ENCODE measurements around the gene CAPN8. TPM values are rescaled to one million over a fixed set of nuclear protein-coding genes. Genes with fewer than 3 reads are reported as not detected.

Gene CAPN8
- total RNA-seq, 1 experiment from 2014 or later = 0.54 TPM

GRCh38 chr1:223540485-223541106, 124.9 kb downstream of the CAPN8 start:
- H3K9me3 ChIP-seq (ENCODE audit: control insufficient read depth in 1 of 2, insufficient read depth in 1 of 2, low read depth in 1 of 2, low read length in 2 of 2) = no peaks in the 10 kb centered on the region
- no peak for DNase-seq (ENCODE audit: low read depth, low spot score)
- intact Hi-C loops (cut with micrococcal nuclease) = no loop called here
- no peak overlapping the region for H2AFZ ChIP-seq (ENCODE audit: low read depth, low read length, poor library complexity, severe bottlenecking)
- no peaks in the 10 kb centered on the region for H3K79me2 ChIP-seq (ENCODE audit: insufficient read depth, low read length)
- no peak overlapping the region for H3K4me3 ChIP-seq (replicated peaks in 1 of 2; ENCODE audit: low read depth in 1 of 2, low read length in 2 of 2)
- no peak overlapping the region for H3K9ac ChIP-seq (ENCODE audit: low read length)
- no peak for TF ChIP-seq CEBPB (IDR thresholded peaks at IDR 0.05; ENCODE audit: low read depth)
- TF ChIP-seq SRF (IDR thresholded peaks at IDR 0.05; ENCODE audit: low read depth) = no peak
- TF ChIP-seq TCF7L2 (IDR thresholded peaks at IDR 0.05; ENCODE audit: borderline replicate concordance, extremely low read depth, insufficient read depth, insufficient read length) = no peak
- TF ChIP-seq CBX3 (IDR thresholded peaks at IDR 0.05; ENCODE audit: low read depth) = no peak
- no peak for TF ChIP-seq RAD21 (IDR thresholded peaks at IDR 0.05; ENCODE audit: low read depth)
- no peak for TF ChIP-seq EZH2phosphoT487 (IDR thresholded peaks at IDR 0.05; ENCODE audit: borderline replicate concordance)
- H3K27me3 ChIP-seq (ENCODE audit: insufficient read depth, low read length) = peaks cover 12% of the 10 kb centered on the region; the same call in 1 of the 2 replicates
- ChIA-PET RAD21 (ENCODE audit: low non-redundant PET in 1 of 2, low total read pairs in 2 of 2, uncharacterized antibody in 2 of 2, unreplicated experiment in 2 of 2) (no interaction called here), POLR2A (no interaction called here), CTCF (interaction anchor here (1.1 to 1.6 kb wide), 2 partner anchors 8 to 16 kb away, joined by 4 read pairs; no protein-coding TSS in a partner anchor)
- no TSS peak for BruUV-seq (replicated peaks)
- H3K27ac ChIP-seq (ENCODE audit: low read depth, low read length) = no peak overlapping the region
- H3K36me3 ChIP-seq (ENCODE audit: control insufficient read depth in 1 of 2, insufficient read depth in 2 of 2, low read length in 2 of 2) = no peaks in the 10 kb centered on the region
- no peak for ATAC-seq
- H3K4me1 ChIP-seq (ENCODE audit: control insufficient read depth in 1 of 2, insufficient read depth in 2 of 2, low read length in 2 of 2) = no peaks in the 10 kb centered on the region
- no peaks in the 10 kb centered on the region for H4K20me1 ChIP-seq (ENCODE audit: insufficient read depth)
- H3K9me2 ChIP-seq (ENCODE audit: insufficient read depth) = no peaks in the 10 kb centered on the region
- H3K4me2 ChIP-seq (ENCODE audit: low read length) = no peak overlapping the region

GRCh38 chr1:223539750-223540149, 125.8 kb downstream of the CAPN8 start:
- ChIA-PET POLR2A (no interaction called here), RAD21 (ENCODE audit: low non-redundant PET in 1 of 2, low total read pairs in 2 of 2, uncharacterized antibody in 2 of 2, unreplicated experiment in 2 of 2) (no interaction called here), CTCF (no interaction called here)
- H2AFZ ChIP-seq (ENCODE audit: low read depth, low read length, poor library complexity, severe bottlenecking) = no peak overlapping the region
- DNase-seq (ENCODE audit: low read depth, low spot score) (no peak), ATAC-seq (no peak)
- no TSS peak for BruUV-seq (replicated peaks)
- no peaks in the 10 kb centered on the region for H4K20me1 ChIP-seq (ENCODE audit: insufficient read depth)
- H3K4me2 ChIP-seq (ENCODE audit: low read length) = no peak overlapping the region
- no peak overlapping the region for H3K9ac ChIP-seq (ENCODE audit: low read length)
- H3K9me3 ChIP-seq (ENCODE audit: control insufficient read depth in 1 of 2, insufficient read depth in 1 of 2, low read depth in 1 of 2, low read length in 2 of 2) = no peaks in the 10 kb centered on the region
- H3K4me3 ChIP-seq (replicated peaks in 1 of 2; ENCODE audit: low read depth in 1 of 2, low read length in 2 of 2) = no peak overlapping the region
- peaks cover 12% of the 10 kb centered on the region; the same call in 1 of the 2 replicates for H3K27me3 ChIP-seq (ENCODE audit: insufficient read depth, low read length)
- intact Hi-C loops (cut with micrococcal nuclease) = no loop called here
- H3K9me2 ChIP-seq (ENCODE audit: insufficient read depth) = no peaks in the 10 kb centered on the region
- no peak overlapping the region for H3K27ac ChIP-seq (ENCODE audit: low read depth, low read length)
- no peaks in the 10 kb centered on the region for H3K4me1 ChIP-seq (ENCODE audit: control insufficient read depth in 1 of 2, insufficient read depth in 2 of 2, low read length in 2 of 2)
- no peaks in the 10 kb centered on the region for H3K36me3 ChIP-seq (ENCODE audit: control insufficient read depth in 1 of 2, insufficient read depth in 2 of 2, low read length in 2 of 2)
- H3K79me2 ChIP-seq (ENCODE audit: insufficient read depth, low read length) = no peaks in the 10 kb centered on the region
- TF ChIP-seq SP1 (IDR thresholded peaks at IDR 0.05; ENCODE audit: low read depth) (no peak), POLR2AphosphoS5 (IDR thresholded peaks at IDR 0.05; ENCODE audit: low read depth, low read length) (no peak), EZH2 (IDR thresholded peaks at IDR 0.05) (no peak), ZBTB33 (IDR thresholded peaks at IDR 0.05; ENCODE audit: extremely low read depth, insufficient replicate concordance, low read length) (no peak), FOSL1 (IDR thresholded peaks at IDR 0.05; ENCODE audit: low read depth) (no peak), SRF (IDR thresholded peaks at IDR 0.05; ENCODE audit: low read depth) (no peak), RAD21 (IDR thresholded peaks at IDR 0.05; ENCODE audit: low read depth) (no peak), EGR1 (IDR thresholded peaks at IDR 0.05; ENCODE audit: low read depth) (no peak), SIN3A (IDR thresholded peaks at IDR 0.05; ENCODE audit: low read depth) (no peak), TCF7L2 (IDR thresholded peaks at IDR 0.05; ENCODE audit: borderline replicate concordance, extremely low read depth, insufficient read depth, insufficient read length) (no peak), POLR2A (IDR thresholded peaks at IDR 0.05; ENCODE audit: borderline replicate concordance, extremely low read depth, insufficient read depth, insufficient read length) (no peak), ZNF274 (IDR thresholded peaks at IDR 0.05; ENCODE audit: low read depth, low read length) (no peak), EZH2phosphoT487 (IDR thresholded peaks at IDR 0.05; ENCODE audit: borderline replicate concordance) (no peak)
- TF ChIP-seq, protein P1, sequence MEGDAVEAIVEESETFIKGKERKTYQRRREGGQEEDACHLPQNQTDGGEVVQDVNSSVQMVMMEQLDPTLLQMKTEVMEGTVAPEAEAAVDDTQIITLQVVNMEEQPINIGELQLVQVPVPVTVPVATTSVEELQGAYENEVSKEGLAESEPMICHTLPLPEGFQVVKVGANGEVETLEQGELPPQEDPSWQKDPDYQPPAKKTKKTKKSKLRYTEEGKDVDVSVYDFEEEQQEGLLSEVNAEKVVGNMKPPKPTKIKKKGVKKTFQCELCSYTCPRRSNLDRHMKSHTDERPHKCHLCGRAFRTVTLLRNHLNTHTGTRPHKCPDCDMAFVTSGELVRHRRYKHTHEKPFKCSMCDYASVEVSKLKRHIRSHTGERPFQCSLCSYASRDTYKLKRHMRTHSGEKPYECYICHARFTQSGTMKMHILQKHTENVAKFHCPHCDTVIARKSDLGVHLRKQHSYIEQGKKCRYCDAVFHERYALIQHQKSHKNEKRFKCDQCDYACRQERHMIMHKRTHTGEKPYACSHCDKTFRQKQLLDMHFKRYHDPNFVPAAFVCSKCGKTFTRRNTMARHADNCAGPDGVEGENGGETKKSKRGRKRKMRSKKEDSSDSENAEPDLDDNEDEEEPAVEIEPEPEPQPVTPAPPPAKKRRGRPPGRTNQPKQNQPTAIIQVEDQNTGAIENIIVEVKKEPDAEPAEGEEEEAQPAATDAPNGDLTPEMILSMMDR (IDR thresholded peaks at IDR 0.05 in 2 of 3, conservative IDR thresholded peaks at IDR 0.05 in 1 of 3; ENCODE audit: borderline replicate concordance in 1 of 3, insufficient read depth in 1 of 3, low read depth in 2 of 3, low read length in 2 of 3) = no peak
- TF ChIP-seq, protein P2, sequence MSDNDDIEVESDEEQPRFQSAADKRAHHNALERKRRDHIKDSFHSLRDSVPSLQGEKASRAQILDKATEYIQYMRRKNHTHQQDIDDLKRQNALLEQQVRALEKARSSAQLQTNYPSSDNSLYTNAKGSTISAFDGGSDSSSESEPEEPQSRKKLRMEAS (IDR thresholded peaks at IDR 0.05) = no peak
